Measurements from ENCODE around the gene OIT3. TPM values are rescaled to one million over a fixed set of nuclear protein-coding genes. Genes with fewer than 3 reads are reported as not detected.

Gene OIT3
- total and polyA plus RNA-seq, 8 donors = 0.05 to 0.34 TPM; not detected in 6

DNA sequence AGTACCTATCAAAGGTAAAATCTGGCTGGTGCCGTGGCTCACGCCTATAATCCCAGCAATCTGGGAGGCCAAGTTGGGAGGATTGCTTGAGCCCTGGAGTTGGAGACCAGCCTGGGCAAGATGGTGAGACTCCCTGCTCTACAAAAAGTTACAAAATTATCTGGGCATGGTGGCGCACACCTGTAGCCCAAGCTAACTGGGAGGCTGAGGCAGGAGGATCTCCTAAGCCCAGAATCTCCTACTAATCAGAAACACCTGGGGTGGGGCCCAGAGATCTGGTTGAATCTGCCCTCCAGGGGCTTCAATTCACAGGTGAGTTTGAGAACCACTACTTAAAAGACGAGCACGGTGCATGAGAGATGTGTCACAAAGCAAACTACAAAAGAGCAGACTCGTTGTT, 58.6 kb downstream of the OIT3 start:
- Histone ChIP-seq H3K4me3 (no peak overlapping the region), H3K27me3 (no peaks in the 10 kb centered on the region), H3K36me3 (no peaks in the 10 kb centered on the region), H3K4me1 (no peaks in the 10 kb centered on the region), H3K9me3 (no peaks in the 10 kb centered on the region), H3K27ac (no peak overlapping the region)
- TF ChIP-seq, protein P1, sequence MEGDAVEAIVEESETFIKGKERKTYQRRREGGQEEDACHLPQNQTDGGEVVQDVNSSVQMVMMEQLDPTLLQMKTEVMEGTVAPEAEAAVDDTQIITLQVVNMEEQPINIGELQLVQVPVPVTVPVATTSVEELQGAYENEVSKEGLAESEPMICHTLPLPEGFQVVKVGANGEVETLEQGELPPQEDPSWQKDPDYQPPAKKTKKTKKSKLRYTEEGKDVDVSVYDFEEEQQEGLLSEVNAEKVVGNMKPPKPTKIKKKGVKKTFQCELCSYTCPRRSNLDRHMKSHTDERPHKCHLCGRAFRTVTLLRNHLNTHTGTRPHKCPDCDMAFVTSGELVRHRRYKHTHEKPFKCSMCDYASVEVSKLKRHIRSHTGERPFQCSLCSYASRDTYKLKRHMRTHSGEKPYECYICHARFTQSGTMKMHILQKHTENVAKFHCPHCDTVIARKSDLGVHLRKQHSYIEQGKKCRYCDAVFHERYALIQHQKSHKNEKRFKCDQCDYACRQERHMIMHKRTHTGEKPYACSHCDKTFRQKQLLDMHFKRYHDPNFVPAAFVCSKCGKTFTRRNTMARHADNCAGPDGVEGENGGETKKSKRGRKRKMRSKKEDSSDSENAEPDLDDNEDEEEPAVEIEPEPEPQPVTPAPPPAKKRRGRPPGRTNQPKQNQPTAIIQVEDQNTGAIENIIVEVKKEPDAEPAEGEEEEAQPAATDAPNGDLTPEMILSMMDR (IDR thresholded peaks at IDR 0.05) = no peak
- ATAC-seq (no peak), DNase-seq (no peak), FAIRE-seq (no peak)
- 78 to 81% methylated on average over 6 of the region's 6 CpGs for WGBS, 2 donors
- intact Hi-C loops (cut with DNase I) = no loop called here

DNA sequence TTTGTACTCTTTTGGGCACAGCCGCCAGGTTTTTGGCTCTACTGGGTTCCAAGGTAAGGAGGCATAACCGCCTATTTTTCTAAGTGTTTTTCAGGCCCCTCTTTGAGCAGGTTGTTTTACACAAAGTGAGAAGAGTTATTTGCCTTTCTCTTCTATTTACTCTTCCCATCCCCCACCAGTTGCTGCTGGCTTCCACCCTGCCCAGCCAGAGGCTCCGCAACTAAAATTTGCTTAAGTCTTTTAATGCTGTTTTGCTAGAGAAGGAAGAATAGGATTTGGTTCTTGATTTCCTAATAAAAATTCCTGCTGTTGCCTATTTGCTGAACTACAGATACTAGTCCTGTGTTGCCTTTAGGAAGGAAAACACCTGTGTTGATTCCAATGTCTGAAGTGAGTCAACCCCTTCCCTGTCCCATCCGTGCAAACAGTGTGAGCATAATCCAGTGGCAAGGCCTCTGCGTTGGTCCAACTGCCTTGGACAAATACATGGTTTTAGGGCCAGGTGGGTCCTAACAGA, 59.2 kb downstream of the OIT3 start:
- Histone ChIP-seq H3K27me3 (no peaks in the 10 kb centered on the region), H3K4me3 (no peak overlapping the region), H3K4me1 (no peaks in the 10 kb centered on the region), H3K27ac (no peak overlapping the region), H3K9me3 (no peaks in the 10 kb centered on the region), H3K36me3 (no peaks in the 10 kb centered on the region)
- 74 to 77% methylated on average over 5 of the region's 5 CpGs for WGBS, 2 donors
- FAIRE-seq (no peak), ATAC-seq (no peak), DNase-seq (no peak)
- intact Hi-C loops (cut with DNase I) = no loop called here
- TF ChIP-seq, protein P1 (IDR thresholded peaks at IDR 0.05) = no peak

DNA sequence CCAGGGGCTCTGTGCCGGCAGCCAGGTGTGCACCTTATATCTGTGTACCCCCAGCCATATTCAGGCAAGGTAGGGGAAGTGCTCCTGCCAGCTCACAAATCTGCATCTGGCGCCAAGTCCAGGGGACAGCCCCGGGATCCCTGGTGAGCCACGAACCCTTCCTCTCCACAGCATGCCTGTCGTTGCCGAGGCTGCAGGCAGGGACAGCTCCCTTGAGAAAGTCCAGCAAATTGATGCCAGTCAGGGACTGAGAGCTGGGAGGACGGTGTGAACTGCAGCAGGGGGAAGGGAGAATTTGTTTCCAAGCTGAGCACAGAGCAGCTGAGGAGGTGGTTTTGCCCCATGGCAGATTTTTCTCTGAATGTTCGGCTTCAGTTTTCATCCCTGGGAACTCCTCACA, 60.1 kb downstream of the OIT3 start:
- Histone ChIP-seq H3K27me3 (no peaks in the 10 kb centered on the region), H3K4me1 (no peaks in the 10 kb centered on the region), H3K4me3 (no peak overlapping the region), H3K27ac (no peak overlapping the region), H3K36me3 (no peaks in the 10 kb centered on the region), H3K9me3 (no peaks in the 10 kb centered on the region)
- FAIRE-seq (no peak), DNase-seq (no peak), ATAC-seq (no peak)
- intact Hi-C loops (cut with DNase I) = no loop called here
- TF ChIP-seq, protein P1 (IDR thresholded peaks at IDR 0.05) = no peak
- 66 to 84% methylated on average over 8 of the region's 8 CpGs for WGBS, 2 donors

DNA sequence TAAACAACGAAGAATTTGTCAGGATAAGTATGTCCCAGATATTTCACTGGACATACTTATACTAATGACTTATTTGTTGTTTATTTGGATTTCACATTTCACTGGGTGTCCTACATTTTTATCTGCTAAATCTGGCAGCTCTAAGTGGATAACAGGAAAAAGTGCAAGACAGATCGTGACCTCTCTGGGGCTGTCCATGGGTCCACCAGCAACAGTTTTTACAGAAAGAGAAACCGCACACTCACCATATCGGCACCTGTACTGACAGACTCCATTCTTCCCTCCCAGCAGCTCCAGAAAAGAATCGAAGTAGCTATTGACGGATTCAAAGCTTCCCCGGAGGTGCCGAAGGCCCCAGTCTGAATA, 60.7 kb downstream of the OIT3 start:
- DNase-seq (no peak), FAIRE-seq (no peak), ATAC-seq (no peak)
- 73 to 82% methylated on average over 8 of the region's 8 CpGs for WGBS, 2 donors
- H3K27me3 ChIP-seq = no peaks in the 10 kb centered on the region
- TF ChIP-seq, protein P1 (IDR thresholded peaks at IDR 0.05) = no peak
- H3K4me3 ChIP-seq = no peak overlapping the region
- intact Hi-C loops (cut with DNase I) = no loop called here
- H3K4me1 ChIP-seq = no peaks in the 10 kb centered on the region
- no peak overlapping the region for H3K27ac ChIP-seq
- no peaks in the 10 kb centered on the region for H3K9me3 ChIP-seq
- no peaks in the 10 kb centered on the region for H3K36me3 ChIP-seq

DNA sequence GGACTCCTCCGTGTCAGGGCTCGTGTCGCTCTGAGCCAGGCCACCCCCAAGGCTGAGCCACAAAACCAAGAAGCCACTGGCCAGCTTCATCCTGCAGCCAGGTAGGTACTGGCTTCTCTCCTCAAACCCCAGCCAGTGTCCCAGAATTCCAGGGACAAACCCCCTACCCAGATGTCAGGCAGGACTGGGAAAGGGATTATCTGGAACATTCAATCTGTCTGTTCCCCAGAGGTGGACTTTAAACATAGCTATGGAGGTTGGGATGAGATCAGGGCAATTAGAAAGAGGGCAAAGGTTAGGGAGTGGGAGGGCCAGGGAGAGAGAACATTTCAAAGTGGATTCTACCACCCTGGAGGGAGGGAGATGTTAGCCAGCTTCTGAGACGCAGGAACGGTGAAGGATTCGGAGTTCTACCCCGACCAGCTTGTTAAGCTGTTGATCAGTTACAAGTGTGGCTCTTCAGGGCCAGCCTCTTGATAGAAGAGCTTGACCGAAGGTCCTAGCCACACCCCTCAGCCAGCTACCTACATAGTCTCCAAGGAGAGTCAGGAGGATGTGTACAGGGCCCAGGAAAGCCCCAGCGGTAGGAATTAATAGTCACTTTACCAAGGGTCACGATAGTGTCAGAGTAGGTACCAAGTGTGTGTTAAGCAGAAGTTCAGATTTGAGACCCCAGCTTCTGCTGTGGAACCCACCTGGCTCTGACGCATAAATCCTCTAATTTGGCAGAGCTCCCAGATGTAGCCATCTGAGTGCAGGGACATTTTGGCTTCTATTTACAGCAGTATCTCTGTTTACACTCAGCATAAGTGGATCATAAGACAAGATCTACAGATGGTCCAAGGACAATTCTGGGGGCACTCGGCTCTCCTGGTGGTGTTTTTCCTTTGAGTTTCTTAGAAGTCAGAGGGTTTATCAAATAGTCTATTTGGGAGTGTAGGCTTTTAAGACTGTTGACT, 61.3 kb downstream of the OIT3 start, which contains the start of gene PLA2G12B:
TSS of gene PLA2G12B (minus strand) at position 211 of the 959 bp plus-strand sequence. CDS start at position 90, 121 bp downstream.
- Histone ChIP-seq H3K4me3 (no peak within 1 kb of the TSS), H3K27ac (no peak within 1 kb of the TSS), H3K27me3 (no peaks in the 10 kb centered on the region), H3K4me1 (no peaks in the 10 kb centered on the region), H3K9me3 (no peaks in the 10 kb centered on the region), H3K36me3 (no peaks in the 10 kb centered on the region)
- TF ChIP-seq, protein P1 (IDR thresholded peaks at IDR 0.05) = no peak
- 77 to 79% methylated on average over 12 of the region's 12 CpGs for WGBS, 2 donors
- DNase-seq = no peak
- peak in 1 of 4 donors; percentile 21 for ATAC-seq
- no peak for FAIRE-seq
- intact Hi-C loops (cut with DNase I) = no loop called here
